A549 (cell line): Measurements from ENCODE around the gene PYGL.

Experiments
- NR3C1 ChIP-seq: fragments of >200 bp; sonication (Bioruptor Twin); formaldehyde crosslinking; IDR thresholded peaks from 3 replicates; pipeline ENCODE4 v1.6.1; 2017
- POLR2A ChIP-seq: IDR thresholded peaks from 2 replicates; pipeline ENCODE4 v1.6.1; 2012; ENCODE audit warnings: mild to moderate bottlenecking, low read length
- RNF2 ChIP-seq: fragments of 200-600 bp; sonication (generic); IDR thresholded peaks from 2 replicates; pipeline ENCODE4 v1.6.1; 2016; ENCODE audit warnings: low read depth, mild to moderate bottlenecking, antibody characterized with exemption, moderate library complexity, borderline replicate concordance
- TF ChIP-seq, protein P1 (sequence below): fragments of >200 bp; sonication (Bioruptor Twin); formaldehyde crosslinking; IDR thresholded peaks from 3 replicates; pipeline ENCODE4 v1.5.1; 2016

DNA sequence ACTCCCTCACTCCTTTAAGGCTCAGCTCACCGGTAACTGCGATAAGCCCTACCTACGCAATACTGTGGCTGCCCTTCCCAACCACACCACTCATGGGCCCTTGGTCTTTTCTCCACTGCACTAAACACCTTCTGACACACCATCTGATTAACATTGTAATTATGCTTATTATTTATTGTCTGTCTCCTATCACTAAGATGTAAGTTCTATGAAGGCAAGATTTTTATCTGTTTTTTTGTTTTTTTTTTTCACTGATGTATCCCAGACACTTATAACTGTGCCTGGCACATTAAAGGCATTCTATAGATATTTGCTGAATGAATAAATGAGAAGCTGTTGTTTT, 34.2 kb upstream of the PYGL start:
- TF ChIP-seq RNF2 (no peak), NR3C1 (no peak), POLR2A (no peak)
- TF ChIP-seq, protein P1, sequence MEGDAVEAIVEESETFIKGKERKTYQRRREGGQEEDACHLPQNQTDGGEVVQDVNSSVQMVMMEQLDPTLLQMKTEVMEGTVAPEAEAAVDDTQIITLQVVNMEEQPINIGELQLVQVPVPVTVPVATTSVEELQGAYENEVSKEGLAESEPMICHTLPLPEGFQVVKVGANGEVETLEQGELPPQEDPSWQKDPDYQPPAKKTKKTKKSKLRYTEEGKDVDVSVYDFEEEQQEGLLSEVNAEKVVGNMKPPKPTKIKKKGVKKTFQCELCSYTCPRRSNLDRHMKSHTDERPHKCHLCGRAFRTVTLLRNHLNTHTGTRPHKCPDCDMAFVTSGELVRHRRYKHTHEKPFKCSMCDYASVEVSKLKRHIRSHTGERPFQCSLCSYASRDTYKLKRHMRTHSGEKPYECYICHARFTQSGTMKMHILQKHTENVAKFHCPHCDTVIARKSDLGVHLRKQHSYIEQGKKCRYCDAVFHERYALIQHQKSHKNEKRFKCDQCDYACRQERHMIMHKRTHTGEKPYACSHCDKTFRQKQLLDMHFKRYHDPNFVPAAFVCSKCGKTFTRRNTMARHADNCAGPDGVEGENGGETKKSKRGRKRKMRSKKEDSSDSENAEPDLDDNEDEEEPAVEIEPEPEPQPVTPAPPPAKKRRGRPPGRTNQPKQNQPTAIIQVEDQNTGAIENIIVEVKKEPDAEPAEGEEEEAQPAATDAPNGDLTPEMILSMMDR, result no peak
